ENCODE results near the gene MS4A7.

- TF ChIP-seq, protein P1, sequence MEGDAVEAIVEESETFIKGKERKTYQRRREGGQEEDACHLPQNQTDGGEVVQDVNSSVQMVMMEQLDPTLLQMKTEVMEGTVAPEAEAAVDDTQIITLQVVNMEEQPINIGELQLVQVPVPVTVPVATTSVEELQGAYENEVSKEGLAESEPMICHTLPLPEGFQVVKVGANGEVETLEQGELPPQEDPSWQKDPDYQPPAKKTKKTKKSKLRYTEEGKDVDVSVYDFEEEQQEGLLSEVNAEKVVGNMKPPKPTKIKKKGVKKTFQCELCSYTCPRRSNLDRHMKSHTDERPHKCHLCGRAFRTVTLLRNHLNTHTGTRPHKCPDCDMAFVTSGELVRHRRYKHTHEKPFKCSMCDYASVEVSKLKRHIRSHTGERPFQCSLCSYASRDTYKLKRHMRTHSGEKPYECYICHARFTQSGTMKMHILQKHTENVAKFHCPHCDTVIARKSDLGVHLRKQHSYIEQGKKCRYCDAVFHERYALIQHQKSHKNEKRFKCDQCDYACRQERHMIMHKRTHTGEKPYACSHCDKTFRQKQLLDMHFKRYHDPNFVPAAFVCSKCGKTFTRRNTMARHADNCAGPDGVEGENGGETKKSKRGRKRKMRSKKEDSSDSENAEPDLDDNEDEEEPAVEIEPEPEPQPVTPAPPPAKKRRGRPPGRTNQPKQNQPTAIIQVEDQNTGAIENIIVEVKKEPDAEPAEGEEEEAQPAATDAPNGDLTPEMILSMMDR (IDR thresholded peaks at IDR 0.05): no peak
- TF ChIP-seq POLR2A (IDR thresholded peaks at IDR 0.05): no peak
Measured at GRCh38 chr11:60396799-60397198, 18.5 kb downstream of the MS4A7 start.
